ENCODE results near the gene BRWD1.

- TF ChIP-seq CTCF (IDR thresholded peaks at IDR 0.05 in 8 of 11, conservative IDR thresholded peaks at IDR 0.05 in 3 of 11) (no peak), POLR2A (IDR thresholded peaks at IDR 0.05) (no peak), POLR2AphosphoS5 (IDR thresholded peaks at IDR 0.05) (no peak)
These were observed 123.4 kb downstream of the BRWD1 start for GRCh38 chr21:39189857-39190604.
